NCI-H524 treated with DMSO at 0.1 percent for 48 hours (cell line): Measurements from ENCODE around the gene ASCL2.

ENCODE experiments used
- DNase-seq: peaks from one replicate; lab custom pipeline; 2025; lab: John Stamatoyannopoulos, UW

ASCL2 gene

DNA sequence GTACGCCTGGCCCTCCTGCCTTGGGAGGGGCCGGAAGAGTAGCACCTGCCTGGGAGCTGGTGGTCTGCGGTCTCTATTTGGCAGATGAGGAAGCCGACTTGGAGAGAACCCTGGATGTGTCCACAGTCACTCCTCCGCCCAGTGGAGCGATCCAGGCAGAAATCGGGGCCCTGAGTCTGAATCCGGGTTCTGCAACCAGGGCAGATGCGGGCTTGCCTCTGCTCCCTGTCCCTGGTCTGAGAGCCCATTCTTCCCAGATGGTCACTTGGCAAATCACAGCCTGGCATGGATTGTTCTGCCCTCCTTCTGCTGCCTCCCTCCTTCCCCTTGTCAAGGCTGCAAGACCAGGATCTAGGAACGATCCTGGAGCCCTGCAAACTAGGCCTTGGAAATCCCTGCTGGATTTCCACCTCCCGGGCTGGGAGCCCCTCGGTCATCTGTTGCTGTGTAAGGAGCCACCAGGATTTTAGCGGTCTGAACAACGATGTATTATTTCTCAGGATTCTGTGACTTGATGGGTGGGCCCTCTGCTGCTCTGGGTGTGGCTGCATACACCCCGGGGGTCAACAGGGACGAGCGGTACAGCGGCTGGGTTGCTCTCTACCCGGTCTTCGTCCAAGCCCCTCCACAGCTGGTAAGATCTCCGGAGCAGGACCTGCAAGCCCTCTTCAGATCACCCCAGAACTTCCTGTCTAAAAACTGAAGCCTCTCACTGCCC is 2.0 kb upstream of the ASCL2 start:
- no peak for DNase-seq

GRCh38 chr11:2271327-2272227 is 1.2 kb upstream of the ASCL2 start:
- no peak for DNase-seq

DNA sequence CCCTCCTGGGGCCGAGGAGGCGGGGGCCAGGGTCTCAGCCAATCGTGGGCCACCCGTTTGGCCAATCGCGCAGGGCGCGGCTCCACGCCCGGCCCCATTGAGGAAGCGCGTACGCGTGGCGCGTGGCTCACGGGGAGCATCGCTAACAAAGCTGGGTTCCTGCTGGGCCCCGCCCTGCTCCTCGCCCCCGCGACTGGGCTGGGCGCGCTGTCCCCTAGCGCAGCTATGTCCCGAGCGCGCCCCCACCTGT is 614 bp upstream of the ASCL2 start:
- DNase-seq: no peak

DNA sequence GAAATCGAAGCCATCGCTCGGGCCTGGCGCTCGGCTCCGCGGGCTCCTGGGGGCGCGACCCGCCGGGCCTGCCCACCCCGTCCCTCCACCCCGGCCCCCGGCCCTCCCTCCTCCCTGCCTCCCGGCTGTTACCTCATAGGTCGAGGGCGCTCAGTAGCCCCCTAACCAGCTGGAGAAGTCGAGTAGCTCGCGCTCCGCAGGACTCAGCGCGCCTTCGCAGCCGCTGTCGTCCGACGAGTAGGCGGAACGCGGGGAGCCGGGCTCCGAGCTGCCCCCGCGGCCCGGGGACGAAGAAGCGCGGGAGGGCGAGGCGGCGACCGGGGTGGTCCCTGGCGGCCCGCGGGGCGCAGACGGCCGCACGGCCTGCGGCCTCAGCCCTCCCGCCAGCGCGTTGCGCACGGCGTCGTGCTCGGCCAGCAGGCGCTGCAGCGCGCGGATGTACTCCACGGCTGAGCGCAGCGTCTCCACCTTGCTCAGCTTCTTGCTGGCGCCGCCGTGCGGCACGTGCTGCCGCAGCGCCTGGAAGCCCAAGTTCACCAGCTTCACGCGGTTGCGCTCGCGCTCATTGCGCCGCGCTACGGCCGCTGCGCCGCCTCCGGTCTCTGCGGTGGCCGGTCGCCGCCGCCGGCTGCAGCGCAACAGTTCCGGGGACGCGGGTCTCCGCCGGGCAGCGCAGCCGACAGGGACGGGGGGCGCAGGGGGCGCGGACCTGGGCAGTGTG is 627 bp downstream of the ASCL2 start:
- DNase-seq: no peak

GRCh38 chr11:2268729-2269600 is 1.4 kb downstream of the ASCL2 start:
- no peak for DNase-seq

- DNase-seq: no peak
Measured at GRCh38 chr11:2267851-2268728, 2.3 kb downstream of the ASCL2 start.

- DNase-seq: no peak
Measured at GRCh38 chr11:2267306-2267850, 3.0 kb downstream of the ASCL2 start.

DNA sequence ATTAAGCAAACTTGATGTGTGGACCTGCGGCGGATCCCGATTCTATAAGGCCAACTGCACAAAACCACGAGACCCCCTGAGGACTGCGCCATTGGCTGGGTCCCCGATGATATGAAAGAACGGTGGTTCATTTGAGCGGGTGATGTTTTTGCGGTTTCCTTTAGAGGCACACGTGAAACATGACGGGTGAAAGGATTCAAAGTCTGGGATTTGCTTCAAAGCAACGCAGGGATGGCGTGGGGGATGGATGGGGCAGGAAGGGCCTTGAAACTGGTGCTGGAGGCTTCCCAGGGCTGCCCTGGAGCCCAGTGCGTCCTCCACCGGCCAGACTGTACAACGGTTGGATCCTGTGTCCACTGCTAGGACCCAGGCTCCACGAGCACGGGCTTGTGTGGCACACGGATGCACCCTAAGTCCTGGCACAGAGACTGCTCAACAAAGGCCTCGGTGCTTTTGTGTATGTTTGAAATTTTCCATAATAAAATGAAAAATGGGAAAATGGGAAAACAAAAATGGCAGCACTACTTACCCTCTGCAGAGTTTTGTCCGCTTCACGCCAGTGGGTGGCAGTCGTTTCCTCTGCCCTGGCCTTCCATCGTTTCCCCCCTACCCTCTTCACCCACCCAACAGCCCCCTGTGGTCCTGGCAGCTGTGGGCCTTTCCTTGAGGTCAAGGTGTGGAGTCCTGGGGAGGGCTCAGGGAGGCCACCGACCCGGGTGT is 3.6 kb downstream of the ASCL2 start:
- no peak for DNase-seq

- DNase-seq: no peak
Measured at GRCh38 chr11:2265854-2266585, 4.4 kb downstream of the ASCL2 start.

- no peak for DNase-seq
Measured at GRCh38 chr11:2265396-2265795, 5.0 kb downstream of the ASCL2 start.

DNA sequence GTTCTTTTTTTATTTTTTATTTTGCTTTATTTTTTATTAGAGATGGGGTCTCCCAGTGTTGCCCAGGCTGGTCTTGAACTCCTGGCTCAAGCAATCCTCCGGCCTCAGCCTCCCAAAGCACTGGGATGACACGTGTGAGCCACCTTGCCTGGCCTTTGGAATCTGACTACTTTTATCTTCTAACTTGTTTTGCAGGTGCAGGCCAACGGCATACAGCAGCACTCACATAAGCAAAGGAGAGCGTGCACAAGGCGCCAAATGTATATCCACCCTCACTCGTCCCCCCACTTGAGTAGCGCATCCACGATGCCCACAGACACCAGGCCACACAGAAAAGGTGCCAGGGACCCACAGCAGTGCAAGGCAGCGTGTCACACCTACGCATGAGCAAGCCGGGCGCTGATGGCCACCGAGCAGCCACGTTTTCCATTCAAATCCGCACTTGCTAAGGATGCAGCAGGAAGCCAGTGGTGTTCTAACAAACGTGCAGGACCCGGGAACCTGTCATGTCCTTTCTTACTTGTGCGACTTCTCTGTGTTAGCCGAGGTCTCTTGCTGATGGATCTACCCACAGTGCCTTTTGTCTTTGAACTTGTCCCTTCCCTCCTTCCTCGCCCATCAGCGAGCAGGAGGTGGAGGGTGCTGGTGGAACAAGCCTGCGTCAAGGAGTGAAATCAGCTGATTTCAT is 5.9 kb downstream of the ASCL2 start:
- DNase-seq: no peak

DNA sequence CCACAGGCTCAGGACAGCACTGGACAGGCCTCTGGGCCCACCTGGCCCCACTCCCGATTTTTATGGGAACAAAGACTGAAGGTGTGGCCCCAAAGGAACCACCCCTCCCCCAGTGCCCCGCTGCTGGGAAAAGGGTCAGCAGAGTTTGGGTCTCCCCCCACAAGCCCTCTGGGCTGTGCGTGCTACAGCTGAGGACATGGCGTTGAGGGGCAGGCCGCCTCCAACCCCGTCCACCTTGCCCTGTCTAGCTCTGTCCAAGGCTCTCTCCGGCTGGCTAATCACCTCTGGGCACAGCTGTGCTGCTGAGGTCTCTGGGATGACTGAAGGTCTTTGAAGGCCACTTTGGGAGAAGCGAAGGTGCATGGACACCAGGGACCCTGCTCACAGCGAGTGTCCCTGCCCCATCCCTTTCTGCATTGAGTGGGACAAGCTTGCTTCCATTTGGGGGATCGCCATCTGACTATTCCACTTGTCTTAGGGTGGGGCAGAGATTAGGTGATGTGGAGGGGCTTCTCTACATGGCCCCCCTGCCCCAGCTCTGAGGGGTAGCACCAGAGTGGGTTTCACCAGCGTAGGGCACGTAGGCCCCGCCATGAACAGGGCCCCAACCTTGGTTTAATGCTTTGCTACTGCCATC is 6.5 kb downstream of the ASCL2 start:
- no peak for DNase-seq

DNA sequence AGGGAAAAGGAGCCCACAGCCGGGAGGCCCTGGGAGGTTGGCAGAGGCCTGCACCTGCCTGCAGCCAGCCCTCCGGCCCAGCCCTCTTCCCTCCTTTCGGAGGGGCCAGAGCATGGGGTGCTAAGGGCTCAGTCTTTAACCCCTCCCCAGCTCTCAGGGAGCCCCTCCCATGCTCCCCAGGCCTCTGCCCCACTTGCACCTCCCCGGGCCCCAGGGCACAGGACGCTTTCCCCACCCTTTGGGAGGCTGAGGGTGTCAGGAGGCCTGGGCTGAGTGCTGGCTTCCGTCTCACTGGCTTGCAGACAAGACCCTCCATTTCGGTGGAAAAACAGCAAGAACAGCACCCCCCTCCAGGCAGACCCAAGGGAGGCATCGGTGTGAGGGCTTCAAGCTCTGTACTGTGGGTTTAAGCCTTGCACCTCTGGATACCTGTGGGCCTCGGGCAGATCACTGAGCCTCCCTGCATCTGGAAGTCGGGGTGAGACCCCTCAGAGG is 7.3 kb downstream of the ASCL2 start:
- DNase-seq: no peak

- DNase-seq: no peak
Measured at GRCh38 chr11:2262301-2263070, 7.9 kb downstream of the ASCL2 start.

DNA sequence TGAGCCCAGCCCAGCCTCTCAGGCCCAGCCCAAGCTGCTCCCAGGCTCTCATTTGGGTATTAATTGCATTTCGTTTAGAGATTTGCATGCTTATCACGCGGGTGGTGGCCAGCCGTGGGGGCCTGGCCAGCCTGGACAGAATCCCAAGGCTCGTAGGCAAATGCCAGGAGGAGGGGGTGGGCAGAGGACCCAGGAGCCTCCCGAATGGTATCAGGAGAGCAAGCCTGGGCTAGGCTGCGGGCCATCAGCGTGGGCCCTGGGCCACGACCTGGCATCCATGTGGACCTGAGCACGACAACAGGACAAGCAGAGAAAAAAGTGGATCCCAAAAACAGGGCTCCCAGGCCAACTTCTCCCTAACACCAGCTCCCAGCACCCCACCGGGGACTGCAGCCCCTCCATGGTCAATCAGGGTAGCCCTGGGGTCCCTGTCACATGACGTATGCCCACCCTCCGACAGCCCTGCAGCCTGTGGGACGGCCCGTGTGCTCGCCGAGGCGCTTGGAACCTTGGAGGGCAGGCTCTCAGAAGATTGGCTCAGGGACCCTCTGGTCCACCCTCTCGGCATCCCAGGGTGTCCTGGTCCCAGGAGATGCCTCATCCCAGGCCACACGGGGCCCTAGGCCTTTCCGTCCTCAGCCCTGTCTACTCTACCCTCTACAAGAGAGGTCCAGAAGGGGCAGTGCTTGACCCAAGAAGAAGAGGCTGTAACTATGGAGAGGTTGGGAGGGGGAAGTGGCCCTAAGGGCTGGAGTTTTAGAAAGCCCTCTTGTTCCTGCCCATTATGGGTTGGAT is 8.8 kb downstream of the ASCL2 start:
- no peak for DNase-seq
